CD14-positive monocyte (primary cell): Measurements from ENCODE around the gene RAVER1. TPM values are rescaled to one million over a fixed set of nuclear protein-coding genes. Genes with fewer than 3 reads are reported as not detected.

Experiments used
- DNase-seq, 3 donors: peaks; one replicate each; pipeline ENCODE4 v3.0.0-alpha.2; 2011 to 2022
- H2AFZ ChIP-seq: 2 replicates; pipeline ENCODE4 v1.6.0; 2012; ENCODE audit warnings: mild to moderate bottlenecking, low read depth, low read length, inconsistent platforms; ENCODE audit not compliant: insufficient read depth, poor library complexity, severe bottlenecking
- H3K27ac ChIP-seq, 2 donors: 1 replicate in 1 of 2; 2 replicates in 1 of 2; pipeline ENCODE4 v1.5.1; 2012 to 2013; ENCODE audit warnings: low read length in 2 of 2, control low read depth in 1 of 2, inconsistent platforms in 1 of 2, low read depth in 1 of 2, mild to moderate bottlenecking in 1 of 2
- H3K27me3 ChIP-seq, 2 donors: one replicate each; pipeline versions ENCODE4 v1.6.0 to v1.6.1; 2011 to 2013; ENCODE audit warnings: low read length in 2 of 2; ENCODE audit not compliant: control insufficient read depth in 2 of 2, insufficient read depth in 2 of 2
- H3K36me3 ChIP-seq, 2 donors: replicated peaks in 1 of 2; 1 replicate in 1 of 2; 2 replicates in 1 of 2; pipeline versions ENCODE4 v1.5.1 to v1.6.1; 2012 to 2013; ENCODE audit warnings: low read length in 2 of 2, control low read depth in 1 of 2, inconsistent platforms in 1 of 2, mild to moderate bottlenecking in 1 of 2; ENCODE audit not compliant: insufficient read depth in 2 of 2, control insufficient read depth in 1 of 2
- H3K4me1 ChIP-seq, 2 donors: 1 replicate in 1 of 2; 2 replicates in 1 of 2; pipeline versions ENCODE4 v1.5.1 to v1.6.1; 2012 to 2013; ENCODE audit warnings: low read length in 2 of 2, control low read depth in 1 of 2, inconsistent platforms in 1 of 2, mild to moderate bottlenecking in 1 of 2, moderate library complexity in 1 of 2; ENCODE audit not compliant: insufficient read depth in 2 of 2, control insufficient read depth in 1 of 2
- H3K4me2 ChIP-seq: replicated peaks from 2 replicates; pipeline ENCODE3; 2012; ENCODE audit warnings: low read length, moderate library complexity, mild to moderate bottlenecking; ENCODE audit not compliant: poor library complexity, severe bottlenecking; ENCODE audit errors: extremely low read depth
- H3K4me3 ChIP-seq, 3 experiments: fragments of 200-600 bp in 1 of 3; sonication (generic) in 1 of 3; replicated peaks in 1 of 3; 1 replicate in 2 of 3; 2 replicates in 1 of 3; pipeline ENCODE4 v1.5.1; 2011 to 2013; ENCODE audit warnings: low read length in 3 of 3, mild to moderate bottlenecking in 3 of 3, control low read depth in 2 of 3, low read depth in 2 of 3, inconsistent platforms in 1 of 3, moderate library complexity in 1 of 3
- H3K79me2 ChIP-seq: 2 replicates; pipeline ENCODE4 v1.6.0; 2012; ENCODE audit warnings: mild to moderate bottlenecking, control low read depth, inconsistent platforms, low read length, moderate library complexity; ENCODE audit not compliant: insufficient read depth
- H3K9ac ChIP-seq: 2 replicates; pipeline ENCODE4 v1.6.0; 2017; ENCODE audit warnings: low read length, mild to moderate bottlenecking; ENCODE audit not compliant: insufficient read depth, poor library complexity, severe bottlenecking
- H3K9me3 ChIP-seq, 2 donors: replicated peaks in 1 of 2; 1 replicate in 1 of 2; 2 replicates in 1 of 2; pipeline versions ENCODE4 v1.5.1 to v1.6.1; 2012 to 2013; ENCODE audit warnings: low read length in 2 of 2, control low read depth in 1 of 2; ENCODE audit not compliant: control insufficient read depth in 1 of 2, insufficient read depth in 1 of 2
- H4K20me1 ChIP-seq: 2 replicates; pipeline ENCODE4 v1.6.0; 2012; ENCODE audit warnings: mild to moderate bottlenecking, low read length, control low read depth, moderate library complexity; ENCODE audit not compliant: insufficient read depth
- H3K27ac Mint-ChIP-seq, 7 donors: one replicate each; pipeline ENCODE4 v1.8.0; 2020; ENCODE audit warnings: mild to moderate bottlenecking in 7 of 7, mixed read lengths in 7 of 7, moderate library complexity in 6 of 7, inconsistent platforms in 2 of 7
- H3K27me3 Mint-ChIP-seq, 3 donors: one replicate each; pipeline ENCODE4 v1.8.0; 2021 to 2022; ENCODE audit warnings: low read depth in 3 of 3, mild to moderate bottlenecking in 3 of 3, mixed read lengths in 3 of 3, moderate library complexity in 3 of 3, inconsistent platforms in 1 of 3
- H3K36me3 Mint-ChIP-seq, 2 donors: one replicate each; pipeline ENCODE4 v1.8.0; 2020; ENCODE audit warnings: mixed read lengths in 2 of 2, inconsistent platforms in 1 of 2, mild to moderate bottlenecking in 1 of 2
- H3K4me1 Mint-ChIP-seq: one replicate; pipeline ENCODE4 v1.8.0; 2020; ENCODE audit warnings: mild to moderate bottlenecking, mixed read lengths
- H3K4me3 Mint-ChIP-seq, 2 donors: one replicate each; pipeline ENCODE4 v1.8.0; 2020; ENCODE audit warnings: mild to moderate bottlenecking in 2 of 2, mixed read lengths in 2 of 2, moderate library complexity in 1 of 2
- H3K9me3 Mint-ChIP-seq, 7 donors: one replicate each; pipeline ENCODE4 v1.8.0; 2020 to 2022; ENCODE audit warnings: mixed read lengths in 7 of 7, mild to moderate bottlenecking in 6 of 7, moderate library complexity in 6 of 7, inconsistent platforms in 2 of 7
- CTCF ChIP-seq: fragments of 200-600 bp; IDR thresholded peaks from one replicate; pipeline ENCODE4 v1.8.0; 2022; ENCODE audit warnings: antibody characterized with exemption, mild to moderate bottlenecking
- WGBS: methylation state at CpG from one replicate; pipeline ENCODE4 v1.1.5; 2013; ENCODE audit warnings: missing lambda C conversion rate; ENCODE audit not compliant: insufficient coverage; 5-methylcytosine and 5-hydroxymethylcytosine counted together
- intact Hi-C, 2 donors: fragments of 100-400 bp; cut with micrococcal nuclease; formaldehyde crosslinking; loops; one replicate each; pipeline versions ENCODE4 v1.15.0 to v1.15.1; 2023
- polyA plus RNA-seq, 3 donors: library from polyadenylated mRNA; depleted of rRNA in 1 of 3; unstranded in 2 of 3; stranded (reverse) in 1 of 3; fragments of 300-500 nt in 2 of 3; fragments of >200 nt in 1 of 3; fragmentation: Illumina TruSeq in 2 of 3; gene quantifications; 1 replicate in 2 of 3; 2 replicates in 1 of 3; pipeline ENCODE4 v1.2.3, GENCODE V29; 2012 to 2021

RAVER1 gene
- polyA plus RNA-seq, 3 donors, result 6.0 to 20.7 (median 9.0) TPM

GRCh38 chr19:10317857-10318462, 15.4 kb downstream of the RAVER1 start:
- H3K27ac Mint-ChIP-seq, result peak overlapping the region in 1 of 7 donors; percentile 40
- intact Hi-C loops, result no loop called here
- H3K36me3 ChIP-seq, result peaks cover 60 to 67% of the 10 kb centered on the region in 2 donors

More at GRCh38 chr19:10317857-10318462, 15.4 kb downstream of the RAVER1 start:
- Histone ChIP-seq H2AFZ (no peak overlapping the region), H3K4me2 (no peak overlapping the region), H3K4me3 (no peak overlapping the region), H4K20me1 (peaks cover 14% of the 10 kb centered on the region), H3K27ac (no peak overlapping the region), H3K9ac (no peak overlapping the region), H3K79me2 (no peaks in the 10 kb centered on the region), H3K4me1 (peaks cover 7 to 15% of the 10 kb centered on the region in 2 donors), H3K27me3 (no peaks in the 10 kb centered on the region), H3K9me3 (no peaks in the 10 kb centered on the region)
- peaks cover 0 to 1% (median 0%) of the 10 kb centered on the region in 7 donors for H3K9me3 Mint-ChIP-seq
- 83% methylated on average over 10 of the region's 15 CpGs for WGBS
- DNase-seq, result no peak
- H3K4me3 Mint-ChIP-seq, result no peak overlapping the region
- H3K36me3 Mint-ChIP-seq, result peaks cover 36 to 63% of the 10 kb centered on the region in 2 donors
- H3K27me3 Mint-ChIP-seq, result peaks cover 2 to 5% (median 3%) of the 10 kb centered on the region in 3 donors
- peaks cover 11% of the 10 kb centered on the region for H3K4me1 Mint-ChIP-seq
- no peak for TF ChIP-seq CTCF
